ENCODE data around the gene STAT1.

Gene STAT1

DNA sequence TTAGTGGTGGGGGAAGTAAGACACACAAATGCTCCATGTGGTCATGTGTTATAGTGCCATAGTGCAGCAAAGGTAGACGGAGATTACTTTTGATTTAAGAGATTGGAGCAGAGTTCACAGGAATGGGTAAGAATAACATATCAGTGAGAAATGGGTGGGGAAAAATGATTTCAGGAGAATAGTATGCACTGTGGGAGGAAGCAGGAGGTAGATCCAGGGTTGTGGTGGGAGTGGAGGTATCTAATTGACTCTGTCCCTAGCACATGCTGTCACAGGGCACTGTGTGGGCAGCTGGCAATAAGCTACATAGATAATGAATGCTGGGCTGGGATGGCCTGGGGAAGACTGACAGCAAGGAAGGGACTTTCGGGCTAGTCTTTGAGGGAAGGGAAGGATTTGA lies 65.3 kb downstream of the STAT1 start:
- no peak for DNase-seq

DNA sequence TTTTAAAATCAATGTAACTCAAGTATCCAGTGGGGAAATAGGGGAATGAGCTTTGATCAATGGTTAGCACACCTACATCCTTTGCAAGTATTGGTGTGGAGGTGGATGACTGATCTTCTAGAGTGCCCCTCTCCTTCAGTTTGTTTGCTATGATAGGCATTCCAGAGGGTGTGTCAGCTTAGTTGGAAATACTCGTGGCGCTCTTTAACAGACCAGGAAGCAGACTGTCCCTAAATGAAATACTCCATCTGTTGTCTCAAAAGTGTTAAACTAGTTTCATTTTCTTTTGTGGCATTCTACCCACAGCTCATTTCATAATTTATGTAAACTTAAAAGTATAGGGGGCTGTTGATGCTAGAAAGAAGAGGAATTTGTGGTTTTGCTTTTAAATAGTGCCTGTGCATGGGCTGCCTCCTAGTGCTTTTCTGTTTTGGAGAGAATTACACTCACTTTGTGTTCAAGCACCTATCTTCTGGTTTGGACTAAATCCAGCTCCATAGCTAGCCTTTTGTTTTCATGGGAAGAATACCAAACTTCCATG lies 66.2 kb downstream of the STAT1 start:
- DNase-seq: no peak

DNA sequence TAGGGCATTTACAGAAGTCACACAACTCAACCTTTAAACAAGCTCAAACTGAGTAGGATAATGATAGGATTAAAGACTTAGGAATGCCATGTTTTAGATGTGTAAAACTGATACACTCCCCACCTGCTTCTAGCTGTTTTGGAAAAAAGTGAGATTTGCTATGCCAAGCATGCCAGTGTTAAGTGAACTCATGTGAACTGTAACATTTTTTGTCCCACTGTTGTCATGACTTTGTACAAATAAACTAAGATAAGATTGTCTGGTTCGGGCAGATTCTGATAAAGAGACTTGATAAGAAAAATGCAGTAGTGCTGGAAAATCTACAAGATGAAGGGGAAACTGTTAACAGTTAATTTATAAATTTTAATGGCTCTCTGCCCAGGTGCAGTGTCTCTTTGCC lies 66.8 kb downstream of the STAT1 start:
- no peak for DNase-seq

DNA sequence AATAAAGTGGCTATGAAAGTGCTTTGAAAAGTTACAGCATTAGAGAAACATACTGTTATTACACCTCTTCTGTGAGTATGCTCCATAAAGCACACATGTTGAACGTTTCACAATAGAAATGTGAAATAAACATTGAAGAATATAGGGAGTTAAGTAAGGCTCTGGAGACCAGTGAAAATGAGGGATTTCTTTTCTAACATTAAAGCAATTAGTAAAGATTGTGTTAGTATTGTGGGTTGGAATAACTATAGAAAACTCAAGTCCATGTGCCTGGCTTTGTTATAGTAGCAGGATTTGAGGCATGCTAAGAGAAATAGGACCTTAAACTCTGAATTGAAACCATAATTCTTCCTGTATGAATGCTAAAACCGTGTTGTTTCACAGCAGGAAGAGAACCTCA lies 70.3 kb downstream of the STAT1 start:
- DNase-seq: no peak

DNA sequence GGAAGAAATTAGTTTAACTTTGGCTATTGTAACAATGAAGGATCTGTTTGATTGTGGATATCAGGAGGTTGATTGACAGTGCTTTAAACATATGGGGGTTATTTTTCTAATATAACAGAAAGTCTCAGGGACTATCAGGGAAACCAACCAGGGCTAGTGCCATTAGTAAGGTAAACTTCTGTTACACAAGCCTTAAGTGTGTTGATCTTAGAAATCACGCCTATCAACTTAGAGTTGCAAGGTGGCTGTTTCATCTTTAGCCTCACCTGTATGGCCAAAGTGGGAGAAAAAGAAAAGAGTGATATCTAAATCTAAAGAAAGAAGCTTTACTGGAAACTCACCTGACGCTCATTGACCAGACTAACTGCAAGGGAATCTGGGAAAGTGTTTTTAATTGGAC lies 71.3 kb downstream of the STAT1 start:
- no peak for DNase-seq

DNA sequence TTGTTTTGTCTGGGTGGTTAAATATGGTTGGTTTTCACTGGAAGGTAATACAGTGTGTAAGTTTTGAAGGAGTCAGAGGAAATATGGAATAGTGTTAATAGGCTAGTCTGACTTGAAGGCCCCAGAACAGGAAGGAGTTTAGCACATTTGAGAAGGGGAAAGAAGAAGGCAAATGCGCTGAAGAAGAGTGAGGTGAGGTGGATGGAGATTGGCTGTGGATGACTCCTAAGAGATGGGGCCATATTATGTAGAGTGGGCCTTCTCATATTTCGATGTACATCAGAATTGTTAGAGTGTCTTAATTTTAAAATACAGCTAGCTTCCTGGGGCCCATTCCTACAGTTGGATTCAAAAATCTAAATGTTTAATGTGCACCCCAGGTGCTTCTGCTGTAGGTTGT lies 72.4 kb downstream of the STAT1 start:
- no peak for DNase-seq

DNA sequence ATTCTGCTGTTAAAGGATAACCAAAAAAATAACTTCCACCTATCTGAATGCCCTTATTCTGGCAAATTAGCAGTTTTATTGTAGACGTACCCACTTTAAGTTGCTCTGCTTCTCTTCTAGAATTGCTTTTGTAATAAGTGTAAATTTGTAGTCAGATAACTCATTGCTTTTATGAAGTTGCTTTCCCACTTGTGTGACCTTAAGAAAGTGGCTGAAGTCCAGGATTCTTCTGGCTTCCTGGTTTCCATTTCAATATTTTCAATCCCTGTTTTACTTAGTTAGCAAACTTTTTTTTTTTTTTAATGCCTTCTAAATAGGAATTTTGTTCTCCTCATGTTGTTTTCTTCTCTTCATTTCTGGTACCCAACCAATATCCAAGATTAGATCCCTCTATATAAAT lies 73.5 kb downstream of the STAT1 start:
- no peak for DNase-seq

DNA sequence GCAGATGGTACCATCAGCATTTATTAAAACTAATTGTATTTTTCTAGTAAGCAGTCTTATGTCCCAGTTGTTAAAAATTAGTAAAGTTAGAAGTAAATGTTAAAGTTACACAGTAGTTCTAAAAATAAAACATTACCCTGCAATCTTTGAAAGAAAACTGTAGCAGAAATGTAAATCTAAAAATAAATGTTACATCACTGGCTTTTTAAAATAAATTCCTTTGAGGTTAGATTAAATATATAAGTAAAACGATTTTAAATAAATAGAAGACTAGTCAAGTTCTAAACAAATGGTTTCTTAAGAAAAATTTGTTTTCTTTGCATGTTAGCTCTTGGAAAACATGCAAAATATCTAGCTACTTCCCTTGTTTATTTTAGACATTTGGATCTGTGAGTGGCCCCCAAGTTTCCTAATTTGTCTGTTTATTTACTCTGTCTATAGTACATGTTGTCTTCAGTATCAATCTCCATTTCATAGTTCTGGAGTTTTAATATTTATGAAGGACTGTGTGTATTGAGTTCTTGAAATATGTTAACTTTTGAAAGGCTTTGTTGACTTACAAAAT lies 75.1 kb downstream of the STAT1 start:
- no peak for DNase-seq

DNA sequence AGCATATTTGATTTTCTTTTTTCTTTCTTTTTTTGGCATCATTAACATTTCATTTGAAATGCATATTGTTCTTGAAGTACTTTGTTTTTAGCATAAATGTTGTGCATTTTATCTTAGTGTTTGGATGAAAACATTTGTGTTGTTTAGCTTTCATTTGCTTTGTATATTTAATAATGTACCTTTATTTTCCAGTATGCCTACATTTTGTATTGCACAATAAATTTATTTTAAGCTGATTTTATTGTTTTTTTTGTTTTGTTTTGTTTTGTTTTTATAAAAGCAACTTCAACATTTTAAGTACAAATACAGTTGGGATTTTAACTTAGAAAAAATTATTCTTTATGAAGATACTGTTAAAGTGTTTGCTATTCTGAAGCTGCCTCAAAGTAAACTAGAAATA lies 78.9 kb downstream of the STAT1 start:
- no peak for DNase-seq

DNA sequence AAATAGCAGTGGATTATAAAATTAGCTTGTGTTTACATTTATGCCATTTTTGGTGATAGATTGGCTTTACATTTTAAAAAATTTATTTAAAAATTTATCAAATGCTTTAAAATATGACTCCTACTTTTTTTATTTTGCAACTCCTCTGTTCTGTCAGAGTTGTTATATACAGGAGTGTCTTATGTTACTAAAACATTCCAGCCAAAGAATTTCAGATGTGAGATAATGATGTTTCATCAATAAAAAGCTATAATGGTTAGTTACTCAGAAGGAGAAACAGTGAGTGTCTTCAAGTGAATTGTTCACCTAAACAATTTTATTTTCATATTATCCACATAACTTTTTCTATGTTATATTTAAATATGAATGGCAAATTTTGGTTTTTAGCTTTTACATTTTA lies 80.6 kb downstream of the STAT1 start:
- DNase-seq: no peak

DNA sequence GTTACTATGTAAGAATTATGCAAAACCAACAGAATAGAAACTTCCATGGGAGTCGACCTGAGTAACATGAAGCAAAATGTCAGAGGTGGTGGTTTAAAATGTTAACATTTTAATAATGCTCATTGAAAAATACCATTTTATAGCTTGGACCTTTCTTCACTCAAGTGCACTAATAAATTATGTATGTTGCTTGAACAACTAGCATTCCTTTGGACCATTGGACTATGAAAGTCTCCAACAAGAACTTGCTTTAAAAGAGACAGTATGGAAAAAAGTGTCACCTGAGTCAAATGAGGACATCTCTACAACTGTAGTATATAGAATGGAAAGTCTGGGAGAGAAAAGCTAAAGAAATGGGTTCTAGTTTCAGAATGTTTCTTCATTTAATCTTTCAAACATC lies 81.5 kb downstream of the STAT1 start:
- DNase-seq: no peak

DNA sequence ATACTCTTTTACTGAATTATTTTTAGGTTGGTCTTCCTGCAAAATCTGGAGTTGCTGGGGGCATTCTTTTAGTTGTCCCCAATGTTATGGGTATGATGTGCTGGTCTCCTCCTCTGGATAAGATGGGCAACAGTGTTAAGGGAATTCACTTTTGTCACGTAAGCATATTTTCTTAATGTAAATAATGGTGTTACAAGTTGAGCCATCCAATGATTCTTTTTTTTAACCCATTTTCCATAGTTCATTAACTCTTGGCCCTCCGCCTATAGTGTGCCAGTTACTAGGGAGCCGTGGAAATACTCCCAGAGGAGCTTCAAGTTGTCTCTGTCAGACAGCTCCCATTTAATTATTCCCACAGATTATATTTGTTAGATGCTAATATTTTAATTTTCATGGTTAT lies 83.6 kb downstream of the STAT1 start:
- DNase-seq: no peak

DNA sequence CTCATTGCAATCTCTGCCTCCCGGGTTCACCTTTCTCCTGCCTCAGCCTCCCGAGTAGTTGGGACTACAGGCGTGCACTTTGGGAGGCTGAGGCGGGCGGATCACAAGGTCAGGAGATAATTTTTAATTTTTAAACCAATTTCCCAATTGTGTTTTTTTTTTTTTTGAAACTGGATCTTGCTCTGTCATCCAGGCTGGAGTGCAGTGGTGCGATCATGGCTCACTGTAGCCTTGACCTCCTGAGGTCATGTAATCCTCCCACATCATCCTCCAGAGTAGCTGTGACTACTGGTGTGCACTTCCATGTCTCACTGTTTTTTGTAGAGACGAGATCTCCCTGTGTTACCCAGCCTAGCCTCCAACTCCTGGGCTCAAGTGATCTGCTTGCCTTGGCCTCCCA lies 84.1 kb downstream of the STAT1 start:
- DNase-seq: no peak

DNA sequence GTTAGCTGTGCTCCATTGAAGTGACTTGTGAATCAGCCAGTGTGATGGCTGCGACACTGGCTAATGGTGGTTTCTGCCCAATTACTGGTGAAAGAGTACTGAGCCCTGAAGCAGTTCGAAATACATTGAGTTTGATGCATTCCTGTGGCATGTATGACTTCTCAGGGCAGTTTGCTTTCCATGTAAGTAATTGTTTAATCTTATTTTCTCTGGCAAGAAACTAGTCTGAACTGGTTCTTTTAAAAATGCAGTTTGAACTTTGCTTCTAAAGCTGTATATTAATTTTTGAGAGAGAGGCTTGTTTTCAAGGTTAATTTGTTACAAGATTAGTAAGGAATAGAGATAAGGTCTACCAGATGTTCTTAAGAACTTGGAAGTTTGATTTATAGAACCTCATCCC lies 86.7 kb downstream of the STAT1 start:
- DNase-seq: no peak

DNA sequence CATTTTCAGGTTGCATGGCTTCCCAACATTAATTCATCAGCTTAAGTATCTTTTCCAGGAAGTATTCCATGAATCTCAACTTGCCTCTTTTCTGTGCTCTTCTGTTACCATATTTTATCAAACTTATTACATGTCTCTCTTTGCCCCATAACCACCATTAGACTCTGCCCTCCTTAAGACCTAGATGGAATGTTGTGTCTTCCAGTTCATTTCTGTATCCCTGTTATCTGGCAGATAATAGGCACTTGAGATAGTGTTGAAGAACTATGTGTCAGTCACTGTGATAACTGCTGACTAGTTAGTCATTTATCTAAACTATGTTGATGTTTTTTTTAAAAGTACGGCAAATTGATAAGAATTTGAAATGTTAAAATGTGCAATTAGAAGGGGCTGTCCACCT lies 91.6 kb downstream of the STAT1 start:
- DNase-seq: no peak

DNA sequence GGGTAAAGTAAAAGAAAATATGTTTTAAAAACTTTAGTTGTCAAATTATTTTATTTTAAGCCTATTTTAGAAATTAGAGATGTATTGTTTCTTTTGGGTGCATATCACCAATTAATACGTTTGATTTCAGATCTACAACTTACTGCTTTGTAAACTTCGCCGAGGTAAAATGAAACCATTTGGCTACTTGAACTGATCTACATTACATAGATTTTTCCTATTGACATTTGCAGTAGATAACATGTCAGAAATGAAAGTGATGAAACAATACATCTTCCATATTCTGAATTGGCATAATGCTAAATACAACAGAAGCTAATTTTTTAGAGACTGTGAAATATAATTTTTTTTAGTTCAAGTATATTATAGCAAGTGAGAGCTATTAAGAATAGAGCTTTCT lies 93.9 kb downstream of the STAT1 start:
- no peak for DNase-seq

All from activated T-cell treated with anti-CD3 and anti-CD28 coated beads, Interleukin-2, amount 50 U/mL, for 48 hours (primary cell).